ENCODE data around the gene ELN.

Gene ELN

DNA sequence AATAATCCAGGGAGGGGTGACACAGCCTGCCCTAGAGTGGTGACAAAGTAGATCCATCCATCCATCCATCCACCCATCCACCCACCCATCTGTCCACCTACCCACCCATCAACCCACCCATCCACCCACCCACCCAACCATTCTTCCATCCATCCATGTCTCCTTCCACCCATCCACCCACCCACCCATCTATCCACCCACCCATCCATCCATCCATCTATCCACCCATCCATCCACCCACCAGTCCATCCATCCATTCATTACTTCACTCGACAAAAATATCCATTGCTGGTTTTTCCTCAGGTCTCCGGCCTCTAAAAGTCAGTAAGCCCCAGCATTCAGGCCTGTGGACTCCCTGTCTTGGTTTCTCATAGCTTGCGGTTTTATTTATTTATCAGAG is 43.1 kb downstream of the ELN start:
- ATAC-seq, result no peak
- TF ChIP-seq ARNTL (CRISPR knock-in tag; IDR thresholded peaks at IDR 0.05; ENCODE audit: borderline replicate concordance, low read depth), result no peak
- no peak for TF ChIP-seq ISL1 (CRISPR knock-in tag; IDR thresholded peaks at IDR 0.05)
- TF ChIP-seq ZFP30 (CRISPR knock-in tag; IDR thresholded peaks at IDR 0.05), result no peak

DNA sequence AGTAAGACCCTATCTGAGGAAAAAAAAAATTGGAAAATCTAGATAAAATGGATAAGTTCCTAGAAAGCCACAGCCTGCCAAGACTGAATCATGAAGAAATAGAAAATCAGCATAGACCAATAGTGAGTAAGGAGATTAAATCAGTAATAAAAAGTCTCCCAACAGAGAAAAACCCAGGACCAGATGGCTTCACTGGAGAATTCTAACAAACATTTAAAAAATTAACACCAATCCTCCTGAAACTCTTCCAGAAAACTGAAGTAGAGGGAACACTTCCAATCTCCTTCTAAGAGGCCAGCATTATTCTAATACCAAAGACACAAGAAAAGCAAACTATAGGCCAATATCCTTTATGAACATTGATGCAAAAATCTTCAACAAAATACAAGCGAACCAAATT is 46.8 kb downstream of the ELN start:
- no peak for ATAC-seq
- TF ChIP-seq ZNF70 (CRISPR knock-in tag; IDR thresholded peaks at IDR 0.05) (no peak), CSDC2 (CRISPR knock-in tag; IDR thresholded peaks at IDR 0.05) (no peak), ZNF565 (CRISPR knock-in tag; conservative IDR thresholded peaks at IDR 0.05; ENCODE audit: low read depth) (no peak), TCF4 (CRISPR knock-in tag; IDR thresholded peaks at IDR 0.05; ENCODE audit: borderline replicate concordance) (no peak)
- TF ChIP-seq, protein P1, sequence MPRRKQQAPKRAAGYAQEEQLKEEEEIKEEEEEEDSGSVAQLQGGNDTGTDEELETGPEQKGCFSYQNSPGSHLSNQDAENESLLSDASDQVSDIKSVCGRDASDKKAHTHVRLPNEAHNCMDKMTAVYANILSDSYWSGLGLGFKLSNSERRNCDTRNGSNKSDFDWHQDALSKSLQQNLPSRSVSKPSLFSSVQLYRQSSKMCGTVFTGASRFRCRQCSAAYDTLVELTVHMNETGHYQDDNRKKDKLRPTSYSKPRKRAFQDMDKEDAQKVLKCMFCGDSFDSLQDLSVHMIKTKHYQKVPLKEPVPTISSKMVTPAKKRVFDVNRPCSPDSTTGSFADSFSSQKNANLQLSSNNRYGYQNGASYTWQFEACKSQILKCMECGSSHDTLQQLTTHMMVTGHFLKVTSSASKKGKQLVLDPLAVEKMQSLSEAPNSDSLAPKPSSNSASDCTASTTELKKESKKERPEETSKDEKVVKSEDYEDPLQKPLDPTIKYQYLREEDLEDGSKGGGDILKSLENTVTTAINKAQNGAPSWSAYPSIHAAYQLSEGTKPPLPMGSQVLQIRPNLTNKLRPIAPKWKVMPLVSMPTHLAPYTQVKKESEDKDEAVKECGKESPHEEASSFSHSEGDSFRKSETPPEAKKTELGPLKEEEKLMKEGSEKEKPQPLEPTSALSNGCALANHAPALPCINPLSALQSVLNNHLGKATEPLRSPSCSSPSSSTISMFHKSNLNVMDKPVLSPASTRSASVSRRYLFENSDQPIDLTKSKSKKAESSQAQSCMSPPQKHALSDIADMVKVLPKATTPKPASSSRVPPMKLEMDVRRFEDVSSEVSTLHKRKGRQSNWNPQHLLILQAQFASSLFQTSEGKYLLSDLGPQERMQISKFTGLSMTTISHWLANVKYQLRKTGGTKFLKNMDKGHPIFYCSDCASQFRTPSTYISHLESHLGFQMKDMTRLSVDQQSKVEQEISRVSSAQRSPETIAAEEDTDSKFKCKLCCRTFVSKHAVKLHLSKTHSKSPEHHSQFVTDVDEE (CRISPR knock-in tag; IDR thresholded peaks at IDR 0.05), result no peak

DNA sequence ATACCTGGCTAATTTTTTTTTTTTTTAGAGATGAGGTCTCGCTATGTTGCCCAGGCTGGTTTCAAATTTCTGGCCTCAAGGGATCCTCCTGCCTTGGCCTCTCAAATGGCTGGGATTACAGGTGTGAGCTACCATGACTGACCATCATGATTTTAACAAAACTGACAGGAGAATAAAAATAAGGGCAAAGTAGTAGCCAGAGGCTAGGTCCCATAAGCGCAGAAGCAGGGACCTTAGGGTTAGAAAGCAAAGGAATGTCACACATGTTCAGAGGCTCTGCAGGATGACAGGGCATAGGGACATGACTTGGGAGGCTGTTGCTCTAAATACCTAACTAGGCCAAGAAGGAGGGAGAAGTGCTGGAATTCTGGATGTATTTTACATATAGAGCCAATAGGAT is 50.5 kb downstream of the ELN start:
- no peak for ATAC-seq
- TF ChIP-seq, protein P2, sequence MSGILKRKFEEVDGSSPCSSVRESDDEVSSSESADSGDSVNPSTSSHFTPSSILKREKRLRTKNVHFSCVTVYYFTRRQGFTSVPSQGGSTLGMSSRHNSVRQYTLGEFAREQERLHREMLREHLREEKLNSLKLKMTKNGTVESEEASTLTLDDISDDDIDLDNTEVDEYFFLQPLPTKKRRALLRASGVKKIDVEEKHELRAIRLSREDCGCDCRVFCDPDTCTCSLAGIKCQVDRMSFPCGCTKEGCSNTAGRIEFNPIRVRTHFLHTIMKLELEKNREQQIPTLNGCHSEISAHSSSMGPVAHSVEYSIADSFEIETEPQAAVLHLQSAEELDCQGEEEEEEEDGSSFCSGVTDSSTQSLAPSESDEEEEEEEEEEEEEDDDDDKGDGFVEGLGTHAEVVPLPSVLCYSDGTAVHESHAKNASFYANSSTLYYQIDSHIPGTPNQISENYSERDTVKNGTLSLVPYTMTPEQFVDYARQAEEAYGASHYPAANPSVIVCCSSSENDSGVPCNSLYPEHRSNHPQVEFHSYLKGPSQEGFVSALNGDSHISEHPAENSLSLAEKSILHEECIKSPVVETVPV (CRISPR knock-in tag; IDR thresholded peaks at IDR 0.05), result no peak
- TF ChIP-seq PPARA (CRISPR knock-in tag; IDR thresholded peaks at IDR 0.05; ENCODE audit: borderline replicate concordance) (no peak), ZFP30 (CRISPR knock-in tag; IDR thresholded peaks at IDR 0.05) (no peak)

DNA sequence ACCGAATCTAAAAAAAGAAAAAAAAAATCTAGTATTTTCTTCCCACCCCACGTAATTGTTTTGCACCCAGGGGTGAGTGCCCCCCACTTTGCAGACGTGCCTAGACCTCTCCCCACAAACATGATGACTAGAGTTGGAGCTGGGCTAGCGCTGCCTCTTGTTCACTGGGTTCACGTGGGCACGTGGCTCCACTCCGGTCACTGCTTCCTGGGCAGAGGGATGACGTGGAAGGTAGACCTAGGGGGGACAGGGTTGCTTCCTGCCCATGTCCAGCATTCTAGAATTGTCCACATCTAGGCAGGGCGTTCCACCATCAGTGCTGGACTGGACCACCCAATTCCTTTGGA is 54.8 kb downstream of the ELN start:
- no peak for ATAC-seq
- TF ChIP-seq TOX (CRISPR knock-in tag; IDR thresholded peaks at IDR 0.05; ENCODE audit: borderline replicate concordance), result no peak
- TF ChIP-seq PPARA (CRISPR knock-in tag; IDR thresholded peaks at IDR 0.05; ENCODE audit: borderline replicate concordance), result no peak
- TF ChIP-seq ARNTL (CRISPR knock-in tag; IDR thresholded peaks at IDR 0.05; ENCODE audit: borderline replicate concordance, low read depth), result no peak
- TF ChIP-seq, protein P3, sequence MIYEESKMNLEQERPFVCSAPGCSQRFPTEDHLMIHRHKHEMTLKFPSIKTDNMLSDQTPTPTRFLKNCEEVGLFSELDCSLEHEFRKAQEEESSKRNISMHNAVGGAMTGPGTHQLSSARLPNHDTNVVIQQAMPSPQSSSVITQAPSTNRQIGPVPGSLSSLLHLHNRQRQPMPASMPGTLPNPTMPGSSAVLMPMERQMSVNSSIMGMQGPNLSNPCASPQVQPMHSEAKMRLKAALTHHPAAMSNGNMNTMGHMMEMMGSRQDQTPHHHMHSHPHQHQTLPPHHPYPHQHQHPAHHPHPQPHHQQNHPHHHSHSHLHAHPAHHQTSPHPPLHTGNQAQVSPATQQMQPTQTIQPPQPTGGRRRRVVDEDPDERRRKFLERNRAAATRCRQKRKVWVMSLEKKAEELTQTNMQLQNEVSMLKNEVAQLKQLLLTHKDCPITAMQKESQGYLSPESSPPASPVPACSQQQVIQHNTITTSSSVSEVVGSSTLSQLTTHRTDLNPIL (CRISPR knock-in tag; IDR thresholded peaks at IDR 0.05; ENCODE audit: low read depth), result no peak
- no peak for TF ChIP-seq OSR1 (CRISPR knock-in tag; IDR thresholded peaks at IDR 0.05)
- TF ChIP-seq ZNF565 (CRISPR knock-in tag; conservative IDR thresholded peaks at IDR 0.05; ENCODE audit: low read depth), result no peak
- no peak for TF ChIP-seq ZFP30 (CRISPR knock-in tag; IDR thresholded peaks at IDR 0.05)
- TF ChIP-seq ZNF8 (CRISPR knock-in tag; IDR thresholded peaks at IDR 0.05), result no peak
- no peak for TF ChIP-seq ESRRG (CRISPR knock-in tag; IDR thresholded peaks at IDR 0.05)
- no peak for TF ChIP-seq ZNF70 (CRISPR knock-in tag; IDR thresholded peaks at IDR 0.05)
- TF ChIP-seq, protein P2 (CRISPR knock-in tag; IDR thresholded peaks at IDR 0.05), result no peak
- no peak for TF ChIP-seq GLIS3 (CRISPR knock-in tag; IDR thresholded peaks at IDR 0.05)
- no peak for TF ChIP-seq TCF4 (CRISPR knock-in tag; IDR thresholded peaks at IDR 0.05; ENCODE audit: borderline replicate concordance)
- TF ChIP-seq, protein P1 (CRISPR knock-in tag; IDR thresholded peaks at IDR 0.05), result no peak
- no peak for TF ChIP-seq ZFP3 (CRISPR knock-in tag; IDR thresholded peaks at IDR 0.05)
- TF ChIP-seq, protein P4, sequence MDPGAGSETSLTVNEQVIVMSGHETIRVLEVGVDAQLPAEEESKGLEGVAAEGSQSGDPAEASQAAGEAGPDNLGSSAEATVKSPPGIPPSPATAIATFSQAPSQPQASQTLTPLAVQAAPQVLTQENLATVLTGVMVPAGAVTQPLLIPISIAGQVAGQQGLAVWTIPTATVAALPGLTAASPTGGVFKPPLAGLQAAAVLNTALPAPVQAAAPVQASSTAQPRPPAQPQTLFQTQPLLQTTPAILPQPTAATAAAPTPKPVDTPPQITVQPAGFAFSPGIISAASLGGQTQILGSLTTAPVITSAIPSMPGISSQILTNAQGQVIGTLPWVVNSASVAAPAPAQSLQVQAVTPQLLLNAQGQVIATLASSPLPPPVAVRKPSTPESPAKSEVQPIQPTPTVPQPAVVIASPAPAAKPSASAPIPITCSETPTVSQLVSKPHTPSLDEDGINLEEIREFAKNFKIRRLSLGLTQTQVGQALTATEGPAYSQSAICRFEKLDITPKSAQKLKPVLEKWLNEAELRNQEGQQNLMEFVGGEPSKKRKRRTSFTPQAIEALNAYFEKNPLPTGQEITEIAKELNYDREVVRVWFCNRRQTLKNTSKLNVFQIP (CRISPR knock-in tag; IDR thresholded peaks at IDR 0.05; ENCODE audit: borderline replicate concordance, low read depth), result no peak
- TF ChIP-seq CSDC2 (CRISPR knock-in tag; IDR thresholded peaks at IDR 0.05), result no peak
- TF ChIP-seq ZC3H10 (CRISPR knock-in tag; IDR thresholded peaks at IDR 0.05), result no peak
- TF ChIP-seq, protein P5, sequence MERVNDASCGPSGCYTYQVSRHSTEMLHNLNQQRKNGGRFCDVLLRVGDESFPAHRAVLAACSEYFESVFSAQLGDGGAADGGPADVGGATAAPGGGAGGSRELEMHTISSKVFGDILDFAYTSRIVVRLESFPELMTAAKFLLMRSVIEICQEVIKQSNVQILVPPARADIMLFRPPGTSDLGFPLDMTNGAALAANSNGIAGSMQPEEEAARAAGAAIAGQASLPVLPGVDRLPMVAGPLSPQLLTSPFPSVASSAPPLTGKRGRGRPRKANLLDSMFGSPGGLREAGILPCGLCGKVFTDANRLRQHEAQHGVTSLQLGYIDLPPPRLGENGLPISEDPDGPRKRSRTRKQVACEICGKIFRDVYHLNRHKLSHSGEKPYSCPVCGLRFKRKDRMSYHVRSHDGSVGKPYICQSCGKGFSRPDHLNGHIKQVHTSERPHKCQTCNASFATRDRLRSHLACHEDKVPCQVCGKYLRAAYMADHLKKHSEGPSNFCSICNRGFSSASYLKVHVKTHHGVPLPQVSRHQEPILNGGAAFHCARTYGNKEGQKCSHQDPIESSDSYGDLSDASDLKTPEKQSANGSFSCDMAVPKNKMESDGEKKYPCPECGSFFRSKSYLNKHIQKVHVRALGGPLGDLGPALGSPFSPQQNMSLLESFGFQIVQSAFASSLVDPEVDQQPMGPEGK (CRISPR knock-in tag; IDR thresholded peaks at IDR 0.05; ENCODE audit: borderline replicate concordance), result no peak
